ENCODE results near the gene CCSER1.
"Not testable (repeated sequence)": the region's sequence is repeated elsewhere in the genome, so short reads cannot be mapped to it uniquely, and the experiment has no call there.

The CCSER1 gene

GRCh38 chr4:91592125-91592524 lies 1464.9 kb downstream of the CCSER1 start:
- no peak for DNase-seq (ENCODE audit: low spot score)

DNA sequence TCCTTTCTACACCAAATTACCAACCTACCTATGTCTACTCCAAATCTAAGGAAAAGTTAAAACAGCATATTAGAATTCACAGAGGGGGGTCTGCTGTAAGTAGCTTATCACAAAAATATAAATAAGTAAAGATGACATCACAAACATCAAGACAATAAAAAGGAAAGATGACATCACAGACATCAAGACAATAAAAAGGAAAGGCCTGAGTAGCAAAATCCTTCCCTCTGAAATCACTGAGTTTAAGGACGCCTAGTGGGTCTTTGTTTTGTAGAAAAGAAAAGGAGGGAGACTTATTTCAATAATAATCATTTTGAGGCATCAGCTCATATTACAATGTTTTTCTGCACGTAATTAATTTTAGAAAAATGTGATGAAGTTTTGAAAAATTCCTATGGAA lies 1469.5 kb downstream of the CCSER1 start:
- DNase-seq (ENCODE audit: low spot score): no peak

DNA sequence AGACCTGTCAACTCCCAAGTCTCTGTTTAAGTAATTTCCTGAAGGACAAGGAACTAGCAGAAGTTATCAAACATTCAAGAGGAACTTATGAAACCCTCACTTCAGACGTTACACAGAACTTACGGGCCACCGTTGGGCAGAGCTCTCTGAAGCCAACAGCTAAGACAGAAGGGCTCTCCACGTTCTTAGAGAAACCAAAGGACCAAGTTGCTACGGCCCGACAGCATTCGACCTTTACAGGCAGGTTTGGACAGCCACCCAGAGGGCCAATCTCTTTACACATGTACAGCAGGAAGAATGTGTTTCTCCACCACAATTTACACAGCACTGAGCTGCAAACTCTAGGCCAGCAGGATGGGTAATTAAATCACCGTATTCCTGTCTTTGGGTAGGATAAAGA lies 1471.5 kb downstream of the CCSER1 start:
- no peak for DNase-seq (ENCODE audit: low spot score)

DNA sequence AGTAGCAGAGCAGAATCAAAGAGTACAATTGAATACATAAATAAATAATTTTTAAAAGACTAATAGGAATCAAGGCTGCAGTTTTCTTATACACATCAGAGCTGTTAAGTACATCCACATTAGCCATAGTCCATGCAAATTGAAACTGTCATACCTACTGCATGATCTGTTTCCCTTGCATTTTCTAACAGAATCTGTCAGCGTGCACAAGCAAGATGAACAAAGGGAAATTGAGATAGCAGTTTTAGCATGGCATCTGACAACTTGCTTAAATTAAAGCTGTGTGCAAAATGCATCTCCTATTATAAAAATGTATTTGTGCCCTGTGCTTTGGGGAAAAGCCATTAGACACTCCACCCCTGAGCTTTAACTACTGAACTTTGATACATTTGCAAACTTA lies 1473.1 kb downstream of the CCSER1 start:
- no peak for DNase-seq (ENCODE audit: low spot score)

DNA sequence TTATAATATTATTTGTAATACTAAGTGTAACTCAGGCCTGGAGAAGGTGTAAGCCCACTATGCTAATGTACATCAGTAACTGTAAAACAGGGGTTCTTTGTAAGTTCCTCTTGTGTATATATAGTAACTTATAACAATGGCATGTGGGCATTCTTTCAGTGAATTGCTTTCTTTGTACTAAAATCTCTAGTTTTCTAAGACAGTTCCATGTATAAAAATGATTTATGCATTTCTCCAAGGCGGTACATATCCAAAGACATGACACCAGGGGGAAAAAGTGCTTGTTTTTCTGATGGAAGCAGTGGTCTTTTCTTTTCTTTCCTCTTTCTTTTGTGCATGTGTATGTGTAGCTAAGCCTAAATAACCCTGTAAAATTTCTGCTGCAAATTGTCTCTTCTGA lies 1474.2 kb downstream of the CCSER1 start:
- no peak for DNase-seq (ENCODE audit: low spot score)

- no peak for DNase-seq (ENCODE audit: low spot score)
These were observed 1484.6 kb downstream of the CCSER1 start for GRCh38 chr4:91611782-91612181.

GRCh38 chr4:91620952-91621351 lies 1493.8 kb downstream of the CCSER1 start:
- no peak for DNase-seq (ENCODE audit: low spot score)

- no peak for DNase-seq (ENCODE audit: low spot score)
These were observed 1494.3 kb downstream of the CCSER1 start for GRCh38 chr4:91621446-91621845.

DNA sequence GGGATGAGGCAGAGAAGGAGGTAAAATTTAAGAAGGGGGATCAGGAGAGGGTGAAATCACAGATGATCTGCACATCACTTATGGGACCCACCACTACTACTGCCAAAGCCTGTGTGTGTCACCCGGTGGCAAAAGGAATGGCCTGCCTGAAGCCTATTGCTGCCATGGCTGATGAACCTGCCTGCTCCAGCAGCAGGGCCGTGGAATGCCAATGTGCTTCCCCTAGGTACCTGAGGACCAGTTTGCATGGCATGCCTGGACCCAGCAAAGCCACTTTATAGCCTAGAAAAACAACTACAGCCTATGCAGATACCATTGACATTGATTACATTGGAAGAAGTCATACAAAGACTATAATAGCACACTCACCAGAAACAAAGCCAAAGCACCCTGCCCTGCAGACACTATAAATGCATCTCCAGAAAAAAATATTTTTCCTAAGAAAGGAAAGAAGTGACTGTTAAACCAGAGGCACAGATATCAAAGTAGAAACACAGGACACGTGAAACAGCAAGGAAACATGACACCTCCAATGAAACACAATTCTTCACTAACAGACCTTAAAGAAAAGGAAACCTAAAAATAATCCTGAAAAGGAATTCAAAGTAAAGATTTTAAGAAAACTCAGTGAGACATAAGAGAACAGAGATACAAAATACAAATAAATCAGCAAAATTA lies 1495.9 kb downstream of the CCSER1 start:
- no peak for DNase-seq (ENCODE audit: low spot score)

DNA sequence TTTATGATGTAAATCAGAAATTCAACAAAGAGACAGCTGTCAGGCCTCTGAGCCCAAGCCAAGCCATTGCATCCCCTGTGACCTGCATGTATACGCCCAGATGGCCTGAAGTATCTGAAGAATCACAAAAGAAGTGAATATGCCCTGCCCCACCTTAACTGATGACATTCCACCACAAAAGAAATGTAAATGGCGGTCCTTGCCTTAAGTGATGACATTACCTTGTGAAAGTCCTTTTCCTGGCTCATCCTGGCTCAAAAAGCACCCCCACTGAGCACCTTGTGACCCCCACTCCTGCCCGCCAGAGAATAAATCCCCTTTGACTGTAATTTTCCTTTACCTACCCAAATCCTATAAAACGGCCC lies 1496.4 kb downstream of the CCSER1 start:
- not testable (repeated sequence) for DNase-seq (ENCODE audit: low spot score)

GRCh38 chr4:91630054-91630453 lies 1502.9 kb downstream of the CCSER1 start:
- no peak for DNase-seq (ENCODE audit: low spot score)

DNA sequence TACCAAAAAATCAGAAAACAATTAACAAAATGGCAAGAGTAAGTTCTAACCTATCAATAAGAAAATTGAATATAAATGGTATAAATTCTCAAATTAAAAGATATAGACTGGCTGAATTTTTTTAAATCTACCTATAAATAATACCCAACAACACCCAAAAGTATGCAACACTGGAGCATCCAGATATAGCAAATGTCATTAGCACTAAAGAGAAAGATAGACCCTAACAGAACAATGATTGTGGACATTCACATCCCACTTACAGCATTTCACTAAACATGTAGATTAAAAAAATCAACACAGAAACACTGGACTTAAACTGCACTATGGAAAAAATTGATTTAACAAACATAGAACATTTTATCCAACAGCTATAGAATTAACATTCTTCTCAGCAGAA lies 1503.6 kb downstream of the CCSER1 start:
- no peak for DNase-seq (ENCODE audit: low spot score)

DNA sequence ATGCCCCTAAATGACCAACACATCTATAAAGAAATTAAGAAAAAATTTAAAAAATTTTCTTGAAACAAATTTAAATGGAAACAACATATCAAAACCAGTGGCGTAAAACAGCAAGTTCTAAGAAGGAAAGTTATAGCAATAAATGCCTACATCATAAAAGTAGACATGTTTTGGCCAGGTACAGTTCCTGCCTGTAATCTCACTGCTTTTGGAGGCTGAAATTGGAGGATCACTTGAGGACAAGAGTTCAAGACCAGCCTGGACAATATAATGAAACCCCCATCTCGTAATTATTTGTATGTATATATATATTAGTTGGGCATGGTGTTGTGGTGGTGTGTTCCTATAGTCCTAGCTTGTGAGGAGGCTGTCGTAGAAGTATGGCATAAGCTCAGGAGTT lies 1504.1 kb downstream of the CCSER1 start:
- DNase-seq (ENCODE audit: low spot score): no peak

GRCh38 chr4:91636083-91636482 lies 1508.9 kb downstream of the CCSER1 start:
- DNase-seq (ENCODE audit: low spot score): no peak
